GM12878 (cell line): ENCODE results near the gene OSBPL2. TPM values are rescaled to one million over a fixed set of nuclear protein-coding genes. Genes with fewer than 3 reads are reported as not detected.

ENCODE experiments used
- BACH1 ChIP-seq: fragments of 450-650 bp; IDR thresholded peaks from 2 replicates; pipeline ENCODE4 v1.6.1; 2017; ENCODE audit warnings: mild to moderate bottlenecking, borderline replicate concordance
- CEBPB ChIP-seq, 2 experiments: fragments of 150-350 bp in 1 of 2; IDR thresholded peaks; 2 replicates each; pipeline ENCODE4 v1.6.1; 2012 to 2014; ENCODE audit warnings: low read depth in 2 of 2, low read length in 2 of 2, borderline replicate concordance in 1 of 2, inconsistent platforms in 1 of 2
- CUX1 ChIP-seq: IDR thresholded peaks from 2 replicates; pipeline ENCODE4 v1.6.1; 2012; ENCODE audit warnings: improper control_type of control experiment, low read depth, low read length; ENCODE audit not compliant: insufficient replicate concordance
- EP300 ChIP-seq, 2 experiments: fragments of 150-350 bp in 1 of 2; IDR thresholded peaks; 2 replicates each; pipeline ENCODE4 v1.6.1; 2011 to 2012; ENCODE audit warnings: low read depth in 2 of 2, low read length in 2 of 2, borderline replicate concordance in 1 of 2, improper control_type of control experiment in 1 of 2, inconsistent platforms in 1 of 2; ENCODE audit not compliant: control insufficient read depth in 1 of 2
- FOXK2 ChIP-seq: fragments of 450-650 bp; IDR thresholded peaks from 2 replicates; pipeline ENCODE4 v1.6.1; 2017; ENCODE audit warnings: mild to moderate bottlenecking, moderate library complexity
- IKZF1 ChIP-seq: fragments of 450-650 bp; conservative IDR thresholded peaks from 2 replicates; pipeline ENCODE4 v1.6.1; 2017; ENCODE audit warnings: antibody characterized with exemption, mild to moderate bottlenecking
- IRF4 ChIP-seq: IDR thresholded peaks from 2 replicates; pipeline ENCODE4 v1.6.1; 2011; ENCODE audit warnings: low read depth, low read length
- NFYB ChIP-seq: IDR thresholded peaks from 2 replicates; pipeline ENCODE4 v1.6.1; 2011; ENCODE audit warnings: low read depth, mild to moderate bottlenecking, low read length, improper control_type of control experiment, moderate library complexity; ENCODE audit not compliant: insufficient read depth
- NR2C2 ChIP-seq: IDR thresholded peaks from 2 replicates; pipeline ENCODE4 v1.6.1; 2011; ENCODE audit warnings: borderline replicate concordance, low read depth; ENCODE audit not compliant: control insufficient read depth, insufficient read length
- PBX3 ChIP-seq: IDR thresholded peaks from 2 replicates; pipeline ENCODE4 v1.6.1; 2011; ENCODE audit warnings: mild to moderate bottlenecking, low read depth, low read length, moderate library complexity; ENCODE audit not compliant: insufficient replicate concordance
- POLR2AphosphoS5 ChIP-seq: IDR thresholded peaks from 2 replicates; pipeline ENCODE4 v1.6.1; 2011; ENCODE audit warnings: mild to moderate bottlenecking, low read length, inconsistent platforms
- SREBF1 ChIP-seq: IDR thresholded peaks from 2 replicates; pipeline ENCODE4 v1.6.1; 2012; ENCODE audit warnings: mild to moderate bottlenecking, low read length
- TCF7 ChIP-seq: IDR thresholded peaks from 2 replicates; pipeline ENCODE4 v1.6.1; 2014; ENCODE audit warnings: antibody characterized with exemption, borderline replicate concordance
- USF2 ChIP-seq: IDR thresholded peaks from 2 replicates; pipeline ENCODE4 v1.6.1; 2011; ENCODE audit warnings: low read depth, low read length, improper control_type of control experiment, borderline replicate concordance
- YY1 ChIP-seq: IDR thresholded peaks from 2 replicates; pipeline ENCODE4 v1.6.1; 2011; ENCODE audit warnings: low read depth, mild to moderate bottlenecking, low read length
- ZNF384 ChIP-seq: IDR thresholded peaks from 2 replicates; pipeline ENCODE4 v1.6.1; 2012; ENCODE audit warnings: low read depth, mild to moderate bottlenecking, low read length, improper control_type of control experiment, borderline replicate concordance
- ZNF592 ChIP-seq: fragments of 450-650 bp; IDR thresholded peaks from 2 replicates; pipeline ENCODE4 v1.6.1; 2017; ENCODE audit warnings: mild to moderate bottlenecking, moderate library complexity
- ZSCAN29 ChIP-seq: fragments of 450-650 bp; IDR thresholded peaks from 2 replicates; pipeline ENCODE4 v1.6.1; 2017; ENCODE audit warnings: mild to moderate bottlenecking, moderate library complexity
- polyA plus RNA-seq, 11 experiments: library from polyadenylated mRNA; depleted of rRNA in 4 of 11; unstranded in 6 of 11; stranded (reverse) in 5 of 11; fragments of >200 nt; fragmentation: Nextera tagmentation in 4 of 11; fragmentation: Illumina TruSeq in 1 of 11; extraction: Ambion mirVana in 4 of 11; extraction: Trizol in 1 of 11; gene quantifications; 1 replicate in 1 of 11; 2 replicates in 10 of 11; pipeline versions ENCODE4 v1.2.1 to v1.2.3, GENCODE V29; 2011 to 2016; ENCODE audit warnings: inconsistent platforms in 2 of 11, missing spikeins in 2 of 11, low read depth in 1 of 11
- total RNA-seq, 4 experiments: library from RNA; depleted of rRNA in 3 of 4; stranded (reverse); fragments of >200 nt in 3 of 4; fragmentation: Illumina TruSeq in 1 of 4; extraction: Trizol in 1 of 4; gene quantifications; 2 replicates each; pipeline versions ENCODE4 v1.2.1 to v1.2.3, GENCODE V29; 2013 to 2021

OSBPL2 gene
- total and polyA plus RNA-seq, 10 of the 15 experiments (the other 5 are each of a cell fraction or from before 2014, with no cell fraction given): 2.8 to 22.3 (median 14.7) TPM

- no peak for TF ChIP-seq USF2
- peak; percentile 32; the same call in 1 of the 2 replicates for TF ChIP-seq BACH1
- no peak for TF ChIP-seq IRF4
- TF ChIP-seq ZSCAN29: no peak
- TF ChIP-seq PBX3: peak; percentile 96
- TF ChIP-seq YY1: peak; percentile 70
- TF ChIP-seq ZNF592: no peak
- TF ChIP-seq NR2C2: no peak
- no peak for TF ChIP-seq CEBPB (IDR thresholded peaks at IDR 0.05; ENCODE audit: borderline replicate concordance in 1 of 2, low read depth in 2 of 2, low read length in 2 of 2)
- peak in 1 of 2 experiments; percentile 53; a peak in 1 of 4 replicates for TF ChIP-seq EP300 (IDR thresholded peaks at IDR 0.05; ENCODE audit: borderline replicate concordance in 1 of 2, control insufficient read depth in 1 of 2, low read depth in 2 of 2, low read length in 2 of 2)
- no peak for TF ChIP-seq SREBF1
- no peak for TF ChIP-seq ZNF384
- TF ChIP-seq IKZF1: peak; percentile 73
- no peak; the same call in 1 of the 2 replicates for TF ChIP-seq FOXK2
- peak; percentile 86 for TF ChIP-seq NFYB
- peak; percentile 8; the same call in 1 of the 2 replicates for TF ChIP-seq TCF7
- TF ChIP-seq POLR2AphosphoS5: peak; percentile 40; the same call in 1 of the 2 replicates
- TF ChIP-seq CUX1: no peak
Observed at GRCh38 chr20:62302341-62303061, 64.2 kb downstream of the OSBPL2 start, which contains the start of gene ADRM1 (continued).
